DOHH2 (cell line): ENCODE data around the gene CMSS1.

Source experiments
- H3F3A ChIP-seq: fragments of 200-600 bp; sonication (generic), shearing (Covaris generic); 2 replicates; pipeline ENCODE4 v1.6.0; 2016; ENCODE audit warnings: antibody characterized with exemption, mild to moderate bottlenecking; ENCODE audit not compliant: control insufficient read depth, insufficient read depth
- H3K27ac ChIP-seq: fragments of 200-600 bp; sonication (generic); 2 replicates; pipeline ENCODE4 v1.5.1; 2014; ENCODE audit warnings: low read depth, mild to moderate bottlenecking, low read length, moderate library complexity
- H3K27me3 ChIP-seq: fragments of 200-600 bp; sonication (generic); 2 replicates; pipeline ENCODE4 v1.6.1; 2014; ENCODE audit warnings: mild to moderate bottlenecking, low read length, mixed read lengths; ENCODE audit not compliant: control insufficient read depth
- H3K36me3 ChIP-seq: fragments of 200-600 bp; sonication (generic); 2 replicates; pipeline ENCODE4 v1.6.1; 2014; ENCODE audit warnings: mild to moderate bottlenecking, low read length, moderate library complexity, mixed read lengths; ENCODE audit not compliant: control insufficient read depth
- H3K4me1 ChIP-seq: fragments of 200-600 bp; sonication (generic); 2 replicates; pipeline ENCODE4 v1.6.1; 2014; ENCODE audit warnings: mild to moderate bottlenecking, low read length, mixed read lengths; ENCODE audit not compliant: control insufficient read depth
- H3K4me2 ChIP-seq: fragments of 200-600 bp; sonication (generic); 2 replicates; pipeline ENCODE4 v1.6.0; 2014; ENCODE audit warnings: mild to moderate bottlenecking, low read length, moderate library complexity
- H3K4me3 ChIP-seq: fragments of 200-600 bp; sonication (generic); 2 replicates; pipeline ENCODE4 v1.5.1; 2014; ENCODE audit warnings: mild to moderate bottlenecking, low read length, mixed read lengths
- H3K79me2 ChIP-seq: fragments of 200-600 bp; sonication (generic); 2 replicates; pipeline ENCODE4 v1.6.1; 2014; ENCODE audit warnings: mild to moderate bottlenecking, low read length, mixed read lengths; ENCODE audit not compliant: control insufficient read depth
- H3K9me2 ChIP-seq: fragments of 200-600 bp; sonication (generic); replicated peaks from 2 replicates; pipeline ENCODE4 v1.6.1; 2014; ENCODE audit warnings: mild to moderate bottlenecking, low read length, mixed read lengths; ENCODE audit not compliant: control insufficient read depth
- H3K9me3 ChIP-seq: fragments of 200-600 bp; sonication (generic); 2 replicates; pipeline ENCODE4 v1.6.1; 2014; ENCODE audit warnings: antibody characterized with exemption, low read length, mixed read lengths; ENCODE audit not compliant: control insufficient read depth, insufficient read depth
- H4K20me1 ChIP-seq: fragments of 200-600 bp; sonication (generic); 2 replicates; pipeline ENCODE4 v1.6.0; 2014; ENCODE audit warnings: low read depth, mild to moderate bottlenecking, antibody characterized with exemption, low read length, moderate library complexity; ENCODE audit not compliant: control insufficient read depth, insufficient read depth
- CTCF ChIP-seq: fragments of 200-600 bp; sonication (generic); IDR thresholded peaks from one replicate; pipeline ENCODE4 v1.5.1; 2014; ENCODE audit warnings: antibody characterized with exemption, mild to moderate bottlenecking, low read depth, low read length; ENCODE audit not compliant: poor library complexity, severe bottlenecking
- EZH2phosphoT487 ChIP-seq: fragments of 200-600 bp; sonication (generic); IDR thresholded peaks from 2 replicates; pipeline ENCODE4 v1.6.1; 2017; ENCODE audit warnings: borderline replicate concordance, mild to moderate bottlenecking, antibody characterized with exemption, low read length, moderate library complexity, mixed read lengths

The CMSS1 gene

GRCh38 chr3:100216713-100217112, 399.1 kb downstream of the CMSS1 start:
- Histone ChIP-seq H3K4me2 (no peak overlapping the region), H3K79me2 (no peaks in the 10 kb centered on the region), H3K4me3 (no peak overlapping the region), H3K27me3 (no peaks in the 10 kb centered on the region; the same call in 1 of the 2 replicates), H3K9me3 (0 out of 2 replicates have a peak, but pooled peaks cover 4% of the 10 kb centered on the region), H3F3A (no peaks in the 10 kb centered on the region), H3K4me1 (no peaks in the 10 kb centered on the region), H3K27ac (no peak overlapping the region), H3K9me2 (no peaks in the 10 kb centered on the region), H3K36me3 (no peaks in the 10 kb centered on the region), H4K20me1 (no peaks in the 10 kb centered on the region)
- no peak for TF ChIP-seq EZH2phosphoT487
- TF ChIP-seq CTCF: no peak

GRCh38 chr3:100221159-100221558, 403.5 kb downstream of the CMSS1 start:
- Histone ChIP-seq H3F3A (no peaks in the 10 kb centered on the region), H3K27ac (no peak overlapping the region), H3K36me3 (no peaks in the 10 kb centered on the region), H3K4me1 (no peaks in the 10 kb centered on the region), H4K20me1 (no peaks in the 10 kb centered on the region), H3K79me2 (no peaks in the 10 kb centered on the region), H3K9me3 (0 out of 2 replicates have a peak, but pooled peaks cover 4% of the 10 kb centered on the region), H3K4me2 (no peak overlapping the region), H3K9me2 (no peaks in the 10 kb centered on the region), H3K4me3 (no peak overlapping the region), H3K27me3 (no peaks in the 10 kb centered on the region; the same call in 1 of the 2 replicates)
- no peak for TF ChIP-seq CTCF
- TF ChIP-seq EZH2phosphoT487: no peak

GRCh38 chr3:100225193-100225592, 407.5 kb downstream of the CMSS1 start:
- Histone ChIP-seq H3K9me3 (0 out of 2 replicates have a peak, but pooled peaks cover 4% of the 10 kb centered on the region), H3K27me3 (no peaks in the 10 kb centered on the region)

More at GRCh38 chr3:100225193-100225592, 407.5 kb downstream of the CMSS1 start:
- Histone ChIP-seq H3F3A (no peaks in the 10 kb centered on the region), H4K20me1 (no peaks in the 10 kb centered on the region), H3K4me2 (no peak overlapping the region), H3K4me3 (no peak overlapping the region), H3K4me1 (no peaks in the 10 kb centered on the region), H3K9me2 (no peaks in the 10 kb centered on the region), H3K79me2 (no peaks in the 10 kb centered on the region), H3K36me3 (no peaks in the 10 kb centered on the region), H3K27ac (no peak overlapping the region)
- TF ChIP-seq CTCF (no peak), EZH2phosphoT487 (no peak)
